ENCODE results near the gene AMZ2.
"Not testable (repeated sequence)": the region's sequence is repeated elsewhere in the genome, so short reads cannot be mapped to it uniquely, and the experiment has no call there.

AMZ2 gene, protein sequence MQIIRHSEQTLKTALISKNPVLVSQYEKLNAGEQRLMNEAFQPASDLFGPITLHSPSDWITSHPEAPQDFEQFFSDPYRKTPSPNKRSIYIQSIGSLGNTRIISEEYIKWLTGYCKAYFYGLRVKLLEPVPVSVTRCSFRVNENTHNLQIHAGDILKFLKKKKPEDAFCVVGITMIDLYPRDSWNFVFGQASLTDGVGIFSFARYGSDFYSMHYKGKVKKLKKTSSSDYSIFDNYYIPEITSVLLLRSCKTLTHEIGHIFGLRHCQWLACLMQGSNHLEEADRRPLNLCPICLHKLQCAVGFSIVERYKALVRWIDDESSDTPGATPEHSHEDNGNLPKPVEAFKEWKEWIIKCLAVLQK

DNA sequence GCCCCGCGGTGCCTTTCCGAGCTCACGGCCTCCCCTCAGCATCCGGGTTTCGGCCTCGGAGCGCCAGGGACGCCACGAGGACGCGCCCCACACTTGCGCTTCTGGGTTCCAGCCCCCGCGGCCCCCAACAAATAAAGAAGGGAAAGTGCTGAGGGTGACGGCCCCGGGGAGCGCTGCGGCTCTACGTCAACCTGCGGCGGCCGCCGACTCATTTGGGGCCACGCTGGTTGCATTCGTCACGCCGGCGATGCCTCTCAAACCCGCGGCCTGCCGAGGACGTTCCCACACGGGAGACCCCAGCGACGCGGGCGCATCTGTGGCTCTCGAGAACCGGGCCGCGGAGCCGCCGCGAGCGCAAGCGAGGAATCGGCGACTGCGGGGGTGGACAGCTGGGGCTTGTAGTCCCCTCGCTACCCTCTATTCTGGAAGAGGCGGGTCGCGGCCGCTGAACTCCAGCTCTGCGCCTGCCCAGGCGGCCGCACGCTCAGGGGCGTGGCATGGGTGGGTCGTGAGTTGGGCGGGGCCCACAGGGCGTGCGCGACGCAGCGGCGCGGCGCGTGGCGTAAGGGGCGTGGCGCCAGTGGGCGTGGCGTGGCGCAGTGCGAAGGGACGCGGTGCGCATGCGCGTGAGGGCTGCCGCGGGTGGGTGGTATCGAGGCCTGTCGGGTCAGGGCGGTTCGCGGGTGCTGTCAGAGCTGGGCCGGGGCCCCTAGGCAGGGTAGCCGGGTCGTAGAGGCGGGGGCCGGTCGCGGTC, at the start of gene AMZ2:
Gene AMZ2, plus strand, starts transcription at position 599 of the 754 bp plus-strand sequence. CDS start 2,145 bp downstream, outside the sequence.
- H3K4me3 ChIP-seq (ENCODE audit: low read length): peak within 1 kb of the TSS; percentile 80
- peak; percentile 91 for DNase-seq (ENCODE audit: low read depth)
- TF ChIP-seq, protein P1, sequence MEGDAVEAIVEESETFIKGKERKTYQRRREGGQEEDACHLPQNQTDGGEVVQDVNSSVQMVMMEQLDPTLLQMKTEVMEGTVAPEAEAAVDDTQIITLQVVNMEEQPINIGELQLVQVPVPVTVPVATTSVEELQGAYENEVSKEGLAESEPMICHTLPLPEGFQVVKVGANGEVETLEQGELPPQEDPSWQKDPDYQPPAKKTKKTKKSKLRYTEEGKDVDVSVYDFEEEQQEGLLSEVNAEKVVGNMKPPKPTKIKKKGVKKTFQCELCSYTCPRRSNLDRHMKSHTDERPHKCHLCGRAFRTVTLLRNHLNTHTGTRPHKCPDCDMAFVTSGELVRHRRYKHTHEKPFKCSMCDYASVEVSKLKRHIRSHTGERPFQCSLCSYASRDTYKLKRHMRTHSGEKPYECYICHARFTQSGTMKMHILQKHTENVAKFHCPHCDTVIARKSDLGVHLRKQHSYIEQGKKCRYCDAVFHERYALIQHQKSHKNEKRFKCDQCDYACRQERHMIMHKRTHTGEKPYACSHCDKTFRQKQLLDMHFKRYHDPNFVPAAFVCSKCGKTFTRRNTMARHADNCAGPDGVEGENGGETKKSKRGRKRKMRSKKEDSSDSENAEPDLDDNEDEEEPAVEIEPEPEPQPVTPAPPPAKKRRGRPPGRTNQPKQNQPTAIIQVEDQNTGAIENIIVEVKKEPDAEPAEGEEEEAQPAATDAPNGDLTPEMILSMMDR (conservative IDR thresholded peaks at IDR 0.05; ENCODE audit: low read length): no peak

DNA sequence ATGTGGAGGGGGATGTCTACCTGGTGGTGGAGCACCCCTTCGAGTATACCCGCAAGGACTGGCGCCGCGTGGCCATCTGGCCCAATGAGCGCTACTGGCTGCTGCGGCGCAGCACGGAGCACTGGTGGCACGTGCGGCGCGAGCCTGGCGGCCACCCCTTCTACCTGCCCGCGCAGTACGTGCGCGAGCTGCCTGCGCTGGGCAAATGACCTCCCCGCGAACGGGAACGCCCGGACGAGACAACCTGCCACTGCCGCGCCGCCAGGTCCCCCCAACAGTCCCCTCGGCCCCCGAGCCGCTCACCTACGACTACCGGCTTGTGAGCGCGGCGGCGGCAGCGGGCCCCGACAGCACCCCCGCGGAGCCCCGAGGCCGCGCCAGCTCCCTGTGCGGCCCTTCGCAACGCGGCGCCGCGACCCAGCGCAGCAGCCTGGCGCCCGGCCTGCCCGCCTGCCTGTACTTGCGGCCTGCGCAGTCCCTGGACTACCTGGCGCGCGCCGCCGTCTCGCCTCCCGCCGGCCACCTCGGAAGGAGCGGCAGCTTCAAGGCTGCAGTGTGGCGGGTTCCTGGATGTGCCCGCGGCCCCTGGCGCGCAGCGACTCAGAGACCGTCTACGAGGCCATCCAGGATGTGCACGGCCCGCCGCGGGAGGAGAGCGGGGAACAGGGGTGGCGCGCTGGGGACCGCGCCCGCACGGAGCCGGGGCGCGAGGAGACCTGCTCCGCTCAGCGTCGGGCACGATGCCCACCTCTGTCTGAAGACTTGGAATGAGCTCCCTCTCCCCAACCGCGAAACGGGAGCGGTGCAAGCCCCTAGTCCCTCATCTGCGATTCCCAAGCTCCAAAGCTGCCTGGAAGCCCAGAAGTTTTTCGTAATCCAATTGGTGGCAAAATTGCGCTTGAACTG, 48.7 kb upstream of the AMZ2 start:
- no peak for DNase-seq (ENCODE audit: low read depth)
- no peak overlapping the region for H3K4me3 ChIP-seq (ENCODE audit: low read length)
- TF ChIP-seq, protein P1 (conservative IDR thresholded peaks at IDR 0.05; ENCODE audit: low read length): no peak

DNA sequence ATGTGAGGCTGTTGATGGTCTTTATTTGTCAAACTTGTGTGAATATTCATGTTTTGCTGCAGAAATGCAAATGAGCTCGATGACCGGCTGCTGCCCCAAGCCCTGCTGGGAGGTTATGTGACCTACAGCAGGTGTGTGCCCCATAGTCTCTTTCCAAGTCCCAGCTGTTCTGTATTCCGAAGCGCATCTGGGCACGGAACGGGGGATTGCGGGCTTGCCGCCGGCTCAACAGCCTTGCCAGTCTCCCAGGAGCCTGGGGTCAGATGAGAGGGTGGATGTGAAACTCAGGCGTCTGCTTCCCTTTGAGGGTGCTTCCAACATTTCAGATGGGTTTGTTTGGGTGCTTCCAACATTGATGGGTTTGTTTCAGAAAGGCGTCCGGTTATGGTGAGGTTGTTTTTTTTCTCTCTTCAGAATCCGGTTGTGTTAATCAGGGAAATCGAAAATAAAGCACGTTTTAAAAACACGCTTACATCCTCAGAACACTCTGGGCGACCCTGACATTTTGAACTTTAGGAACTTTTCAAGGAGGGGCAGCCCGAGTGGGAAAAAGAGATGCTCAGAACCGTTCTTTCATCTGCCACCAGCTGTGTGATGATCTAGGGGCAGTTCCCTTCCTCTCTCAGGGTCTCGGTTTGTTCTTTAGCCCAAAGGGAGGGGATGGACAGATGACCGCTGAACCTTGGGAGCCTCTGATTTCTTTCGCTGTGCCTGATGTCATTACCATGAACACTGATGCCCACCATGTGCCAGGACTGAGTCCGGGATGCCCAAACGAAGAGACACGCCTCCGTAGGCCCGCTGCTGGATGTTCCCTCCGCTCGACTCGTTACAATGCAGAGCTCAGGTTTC, 47.8 kb upstream of the AMZ2 start:
- TF ChIP-seq, protein P1 (conservative IDR thresholded peaks at IDR 0.05; ENCODE audit: low read length): no peak
- no peak for DNase-seq (ENCODE audit: low read depth)
- no peak overlapping the region for H3K4me3 ChIP-seq (ENCODE audit: low read length)

DNA sequence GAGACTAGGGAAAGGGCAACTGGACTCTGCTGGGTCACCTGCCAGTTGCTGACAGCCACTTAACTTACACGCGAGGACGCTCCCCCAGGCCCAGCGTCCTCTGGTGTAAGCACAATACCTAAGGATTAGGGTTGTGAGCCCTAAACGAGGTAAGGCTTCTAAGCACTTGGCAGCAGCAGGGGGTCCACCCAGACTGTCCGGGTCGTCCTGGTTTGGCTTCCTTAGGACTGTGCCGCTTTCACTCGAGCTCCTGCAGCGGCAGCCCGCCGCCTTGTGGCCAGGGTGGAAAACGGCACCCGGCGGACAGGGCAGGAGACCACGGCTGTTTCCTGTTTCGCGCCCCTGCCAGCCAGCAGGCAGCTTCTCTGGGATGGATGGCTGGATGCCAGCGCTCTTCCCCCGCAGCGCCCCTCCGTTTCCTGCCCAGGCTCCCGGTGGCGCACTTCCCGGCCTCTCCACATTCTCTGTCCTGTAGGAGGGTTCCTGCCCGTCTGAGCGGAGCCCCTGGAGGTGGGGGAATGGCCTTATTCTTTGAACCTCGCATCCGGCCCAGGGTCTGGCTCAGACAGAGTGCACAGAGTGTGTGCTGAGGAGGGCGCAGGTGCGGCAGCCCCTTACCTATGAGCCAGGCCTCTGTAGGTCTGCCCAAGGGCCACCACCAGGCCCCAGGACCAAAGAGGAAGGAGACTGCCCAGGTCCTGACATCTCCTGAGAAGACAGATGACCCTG, 47.0 kb upstream of the AMZ2 start:
- TF ChIP-seq, protein P1 (conservative IDR thresholded peaks at IDR 0.05; ENCODE audit: low read length): peak; percentile 74
- peak overlapping the region; percentile 39 for H3K4me3 ChIP-seq (ENCODE audit: low read length)
- peak; percentile 42 for DNase-seq (ENCODE audit: low read depth)

DNA sequence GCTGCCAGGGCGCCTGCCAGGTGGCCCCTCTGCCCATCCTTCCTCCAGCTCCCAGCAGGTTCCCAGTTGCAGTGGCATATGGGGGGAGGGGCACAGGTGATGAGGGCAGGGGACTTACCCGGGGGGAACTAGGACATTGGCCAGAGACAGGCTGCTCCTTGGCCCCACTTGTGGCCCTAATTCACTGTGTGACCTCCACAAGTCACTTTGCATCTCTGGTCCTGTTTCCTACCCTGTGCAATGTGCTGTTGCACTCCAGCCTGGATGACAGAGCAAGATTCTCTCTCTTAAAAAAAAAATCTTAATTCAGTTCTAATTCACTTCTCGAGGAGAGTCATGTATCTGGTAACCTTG, 46.4 kb upstream of the AMZ2 start:
- not testable (repeated sequence) for DNase-seq (ENCODE audit: low read depth); H3K4me3 ChIP-seq (ENCODE audit: low read length)

DNA sequence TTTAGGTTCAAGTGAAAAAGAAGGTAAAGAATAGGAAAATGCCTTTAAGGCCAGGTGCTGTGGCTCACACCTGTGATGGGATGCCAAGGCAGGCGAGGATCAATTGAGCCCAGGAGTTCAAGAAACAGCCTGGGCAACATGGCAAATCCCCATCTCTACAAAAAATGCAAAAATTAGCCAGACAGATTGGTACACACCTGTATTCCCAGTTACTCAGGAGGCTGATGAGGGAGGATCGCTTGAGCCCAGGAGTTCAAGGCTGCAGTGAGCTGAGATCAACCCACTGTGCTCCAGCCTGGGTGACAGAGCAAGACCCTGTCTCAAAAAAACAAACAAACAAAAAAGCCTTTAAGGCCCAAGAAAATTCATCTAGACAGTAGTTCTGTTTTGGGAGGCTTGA, 45.5 kb upstream of the AMZ2 start:
- not testable (repeated sequence) for H3K4me3 ChIP-seq (ENCODE audit: low read length); DNase-seq (ENCODE audit: low read depth)

DNA sequence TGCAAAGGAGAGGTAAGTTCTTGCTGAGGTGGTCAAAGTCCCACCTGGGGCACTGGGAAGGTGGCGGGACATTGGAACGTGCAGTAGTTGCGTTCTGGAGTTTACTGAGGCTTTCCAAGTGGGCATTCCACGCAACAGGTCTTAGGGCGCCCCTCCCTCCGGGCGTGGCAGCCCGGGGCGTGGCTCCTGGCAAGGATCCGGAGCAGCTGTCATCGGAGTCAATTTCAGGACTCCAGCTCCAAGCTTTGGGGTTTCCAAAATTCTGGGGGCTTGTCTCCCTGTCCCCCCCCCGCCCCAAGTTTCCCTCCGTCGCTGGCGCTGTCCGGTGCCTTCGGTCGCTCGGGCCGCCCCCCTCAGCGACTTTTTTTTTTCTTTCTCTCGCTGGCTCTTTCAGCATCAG, 43.1 kb upstream of the AMZ2 start:
- no peak for DNase-seq (ENCODE audit: low read depth)
- TF ChIP-seq, protein P1 (conservative IDR thresholded peaks at IDR 0.05; ENCODE audit: low read length): no peak
- peak overlapping the region; percentile 78 for H3K4me3 ChIP-seq (ENCODE audit: low read length)
